Neural progenitor cell (in vitro differentiated cells): Measurements from ENCODE around the gene AUTS2. TPM values are rescaled to one million over a fixed set of nuclear protein-coding genes. Genes with fewer than 3 reads are reported as not detected.

ENCODE experiments used
- DNase-seq: peaks from one replicate; pipeline ENCODE4 v3.0.0-alpha.2; 2016; ENCODE audit warnings: low spot score
- H2AFZ ChIP-seq: fragments of 200-600 bp; sonication (generic); replicated peaks from 2 replicates; pipeline ENCODE4 v1.6.1; 2016; ENCODE audit warnings: antibody characterized with exemption
- H3F3A ChIP-seq: fragments of 200-600 bp; sonication (generic); 2 replicates; pipeline ENCODE4 v1.6.1; 2016; ENCODE audit warnings: antibody characterized with exemption, low read depth
- H3K27ac ChIP-seq: fragments of 200-600 bp; sonication (generic); 2 replicates; pipeline ENCODE4 v1.5.1; 2016; ENCODE audit warnings: mild to moderate bottlenecking
- H3K27me3 ChIP-seq: fragments of 200-600 bp; sonication (generic); 2 replicates; pipeline ENCODE4 v1.6.1; 2016; ENCODE audit warnings: mild to moderate bottlenecking, moderate library complexity
- H3K36me3 ChIP-seq: fragments of 200-600 bp; sonication (generic); 2 replicates; pipeline ENCODE4 v1.5.1; 2016
- H3K4me1 ChIP-seq: fragments of 200-600 bp; sonication (generic); 2 replicates; pipeline ENCODE4 v1.6.1; 2016; ENCODE audit warnings: mixed run types
- H3K4me2 ChIP-seq: fragments of 200-600 bp; sonication (generic); 2 replicates; pipeline ENCODE4 v1.6.1; 2016
- H3K4me3 ChIP-seq: fragments of 200-600 bp; sonication (generic); 2 replicates; pipeline ENCODE4 v1.5.1; 2016
- H3K79me2 ChIP-seq: fragments of 200-600 bp; sonication (generic); 2 replicates; pipeline ENCODE4 v1.6.1; 2016; ENCODE audit warnings: low read depth
- H3K9ac ChIP-seq: fragments of 200-600 bp; sonication (generic); 2 replicates; pipeline ENCODE4 v1.6.1; 2016
- H3K9me3 ChIP-seq: fragments of 200-600 bp; sonication (generic); 2 replicates; pipeline ENCODE4 v1.5.1; 2016; ENCODE audit warnings: low read depth
- H4K20me1 ChIP-seq: fragments of 200-600 bp; sonication (generic); 2 replicates; pipeline ENCODE4 v1.6.1; 2016; ENCODE audit warnings: low read depth
- H3K27ac Mint-ChIP-seq: 3 replicates; pipeline ENCODE4 v1.8.0; 2021; ENCODE audit warnings: mixed read lengths
- H3K27me3 Mint-ChIP-seq: 2 replicates; pipeline ENCODE4 v1.8.0; 2022; ENCODE audit warnings: low read depth, mild to moderate bottlenecking, inconsistent platforms, moderate library complexity, mixed read lengths; ENCODE audit not compliant: insufficient read depth
- H3K36me3 Mint-ChIP-seq: 3 replicates; pipeline ENCODE4 v1.8.0; 2021; ENCODE audit warnings: mixed read lengths
- H3K4me1 Mint-ChIP-seq: 3 replicates; pipeline ENCODE4 v1.8.0; 2021; ENCODE audit warnings: mixed read lengths
- H3K4me3 Mint-ChIP-seq: 3 replicates; pipeline ENCODE4 v1.8.0; 2021; ENCODE audit warnings: mild to moderate bottlenecking, moderate library complexity, mixed read lengths
- H3K9me3 Mint-ChIP-seq: 3 replicates; pipeline ENCODE4 v1.8.0; 2020; ENCODE audit warnings: mixed read lengths
- EZH2 ChIP-seq: fragments of 200-600 bp; sonication (generic); IDR thresholded peaks from 2 replicates; pipeline ENCODE4 v1.6.1; 2017; ENCODE audit warnings: antibody characterized with exemption, mild to moderate bottlenecking, moderate library complexity
- EZH2phosphoT487 ChIP-seq: fragments of 200-600 bp; sonication (generic); IDR thresholded peaks from 2 replicates; pipeline ENCODE4 v1.6.1; 2017; ENCODE audit warnings: antibody characterized with exemption
- total RNA-seq: library from RNA; depleted of rRNA; stranded (reverse); fragments of >200 nt; gene quantifications from 2 replicates; pipeline ENCODE4 v1.2.3, GENCODE V29; 2015; ENCODE audit warnings: low replicate concordance
- TF ChIP-seq, protein P1 (sequence below): fragments of 200-600 bp; sonication (generic); IDR thresholded peaks from 2 replicates; pipeline ENCODE4 v1.5.1; 2017; ENCODE audit warnings: antibody characterized with exemption, mild to moderate bottlenecking

AUTS2 gene
- total RNA-seq, 1 donor from 2014 or later: 50.0 TPM

DNA sequence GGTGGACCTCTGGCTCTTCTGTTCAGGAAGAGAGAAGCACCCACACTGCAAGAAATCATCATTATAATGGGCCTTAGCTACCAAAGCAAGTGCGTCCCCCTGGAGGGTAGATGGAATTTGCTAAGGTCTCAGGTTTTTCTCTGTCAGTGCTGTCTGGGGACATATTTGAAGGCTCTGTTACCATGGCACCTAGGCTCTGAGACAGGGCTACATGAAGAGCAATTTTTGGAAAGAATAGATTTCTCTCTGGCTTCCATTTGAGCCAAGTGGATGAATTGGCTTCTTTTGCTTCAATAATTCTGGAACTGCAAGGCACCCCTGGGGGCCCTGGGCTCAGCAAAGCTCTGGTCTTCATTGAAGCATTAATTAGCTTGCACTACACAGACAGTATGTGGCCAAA lies 1184.5 kb downstream of the AUTS2 start:
- H2AFZ ChIP-seq: no peak overlapping the region
- Mint-ChIP-seq H3K9me3 (no peaks in the 10 kb centered on the region), H3K27ac (peak overlapping the region; percentile 95), H3K27me3 (peaks cover 5% of the 10 kb centered on the region), H3K4me3 (no peak overlapping the region), H3K36me3 (peaks cover 64% of the 10 kb centered on the region), H3K4me1 (peaks cover 28% of the 10 kb centered on the region)
- peaks cover 58% of the 10 kb centered on the region for H4K20me1 ChIP-seq
- peak overlapping the region; percentile 54 for H3K27ac ChIP-seq
- no peaks in the 10 kb centered on the region for H3K4me1 ChIP-seq
- no peak overlapping the region for H3K4me2 ChIP-seq
- H3K4me3 ChIP-seq: no peak overlapping the region
- DNase-seq: no peak
- peaks cover 42% of the 10 kb centered on the region for H3K36me3 ChIP-seq
- H3K9me3 ChIP-seq: no peaks in the 10 kb centered on the region
- H3K27me3 ChIP-seq: no peaks in the 10 kb centered on the region
- H3K9ac ChIP-seq: no peak overlapping the region
- H3F3A ChIP-seq: peaks cover 45% of the 10 kb centered on the region
- TF ChIP-seq, protein P1, sequence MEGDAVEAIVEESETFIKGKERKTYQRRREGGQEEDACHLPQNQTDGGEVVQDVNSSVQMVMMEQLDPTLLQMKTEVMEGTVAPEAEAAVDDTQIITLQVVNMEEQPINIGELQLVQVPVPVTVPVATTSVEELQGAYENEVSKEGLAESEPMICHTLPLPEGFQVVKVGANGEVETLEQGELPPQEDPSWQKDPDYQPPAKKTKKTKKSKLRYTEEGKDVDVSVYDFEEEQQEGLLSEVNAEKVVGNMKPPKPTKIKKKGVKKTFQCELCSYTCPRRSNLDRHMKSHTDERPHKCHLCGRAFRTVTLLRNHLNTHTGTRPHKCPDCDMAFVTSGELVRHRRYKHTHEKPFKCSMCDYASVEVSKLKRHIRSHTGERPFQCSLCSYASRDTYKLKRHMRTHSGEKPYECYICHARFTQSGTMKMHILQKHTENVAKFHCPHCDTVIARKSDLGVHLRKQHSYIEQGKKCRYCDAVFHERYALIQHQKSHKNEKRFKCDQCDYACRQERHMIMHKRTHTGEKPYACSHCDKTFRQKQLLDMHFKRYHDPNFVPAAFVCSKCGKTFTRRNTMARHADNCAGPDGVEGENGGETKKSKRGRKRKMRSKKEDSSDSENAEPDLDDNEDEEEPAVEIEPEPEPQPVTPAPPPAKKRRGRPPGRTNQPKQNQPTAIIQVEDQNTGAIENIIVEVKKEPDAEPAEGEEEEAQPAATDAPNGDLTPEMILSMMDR: no peak
- no peak for TF ChIP-seq EZH2
- no peak for TF ChIP-seq EZH2phosphoT487
- peaks cover 60% of the 10 kb centered on the region for H3K79me2 ChIP-seq

DNA sequence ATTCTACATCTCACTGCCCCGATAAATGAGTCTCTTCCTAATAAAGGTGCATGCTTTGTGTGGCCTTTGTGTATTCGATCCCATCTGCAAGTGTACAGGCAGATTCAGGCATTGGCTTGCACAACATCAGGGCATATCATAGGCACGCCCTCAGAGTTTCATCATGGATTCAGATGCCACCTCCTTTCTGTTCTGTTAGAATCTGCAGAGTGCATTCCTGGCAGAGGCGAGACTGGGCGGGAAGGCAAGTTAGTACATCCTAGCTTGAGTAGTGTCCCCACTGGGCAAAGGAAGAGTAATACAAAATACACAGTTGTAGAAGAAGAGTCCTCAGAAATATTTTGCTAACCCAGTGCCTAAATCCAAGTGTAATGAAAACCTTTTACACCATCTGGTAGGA lies 1187.2 kb downstream of the AUTS2 start:
- Mint-ChIP-seq H3K27ac (peak overlapping the region; percentile 48), H3K9me3 (no peaks in the 10 kb centered on the region), H3K27me3 (peaks cover 5% of the 10 kb centered on the region), H3K36me3 (peaks cover 62% of the 10 kb centered on the region), H3K4me1 (peaks cover 24% of the 10 kb centered on the region), H3K4me3 (no peak overlapping the region)
- H3K4me1 ChIP-seq: no peaks in the 10 kb centered on the region
- no peak overlapping the region for H2AFZ ChIP-seq
- no peak overlapping the region for H3K4me3 ChIP-seq
- H3K9ac ChIP-seq: no peak overlapping the region
- H3F3A ChIP-seq: peaks cover 47% of the 10 kb centered on the region
- H3K79me2 ChIP-seq: peaks cover 50% of the 10 kb centered on the region
- H3K27ac ChIP-seq: no peak overlapping the region
- TF ChIP-seq EZH2: no peak
- H3K36me3 ChIP-seq: peaks cover 33% of the 10 kb centered on the region
- no peaks in the 10 kb centered on the region for H3K9me3 ChIP-seq
- no peak for DNase-seq
- H3K27me3 ChIP-seq: no peaks in the 10 kb centered on the region
- no peak overlapping the region for H3K4me2 ChIP-seq
- H4K20me1 ChIP-seq: peaks cover 55% of the 10 kb centered on the region

DNA sequence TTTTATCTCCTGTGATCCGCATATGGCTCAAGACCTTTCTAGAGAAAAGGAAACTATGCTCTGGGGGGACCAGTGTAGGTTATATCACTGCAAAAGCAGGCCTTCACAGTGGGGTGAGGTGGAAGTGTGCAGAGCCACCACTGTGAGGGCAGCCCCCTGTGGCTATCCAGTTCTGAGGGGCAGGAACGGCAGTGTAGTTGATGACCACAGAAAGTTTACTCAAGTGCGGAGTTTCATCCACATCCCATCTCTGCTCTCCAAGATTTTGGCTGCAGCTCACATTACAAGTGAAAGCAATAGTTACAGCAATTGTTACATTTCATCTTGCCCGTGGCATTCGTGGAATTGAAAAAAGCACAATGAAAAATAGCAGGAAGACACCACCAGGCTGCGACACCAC lies 1187.8 kb downstream of the AUTS2 start:
- Histone ChIP-seq H4K20me1 (peaks cover 49% of the 10 kb centered on the region), H3K4me1 (no peaks in the 10 kb centered on the region), H3K9ac (no peak overlapping the region), H3K79me2 (peaks cover 44% of the 10 kb centered on the region), H3K27me3 (no peaks in the 10 kb centered on the region), H3K4me3 (no peak overlapping the region), H3K27ac (no peak overlapping the region), H2AFZ (no peak overlapping the region), H3F3A (peaks cover 48% of the 10 kb centered on the region), H3K4me2 (no peak overlapping the region), H3K9me3 (no peaks in the 10 kb centered on the region), H3K36me3 (peaks cover 34% of the 10 kb centered on the region)
- Mint-ChIP-seq H3K4me1 (peaks cover 26% of the 10 kb centered on the region), H3K9me3 (no peaks in the 10 kb centered on the region), H3K4me3 (no peak overlapping the region), H3K36me3 (peaks cover 67% of the 10 kb centered on the region), H3K27me3 (peaks cover 5% of the 10 kb centered on the region), H3K27ac (no peak overlapping the region)
- no peak for TF ChIP-seq EZH2
- DNase-seq: no peak

DNA sequence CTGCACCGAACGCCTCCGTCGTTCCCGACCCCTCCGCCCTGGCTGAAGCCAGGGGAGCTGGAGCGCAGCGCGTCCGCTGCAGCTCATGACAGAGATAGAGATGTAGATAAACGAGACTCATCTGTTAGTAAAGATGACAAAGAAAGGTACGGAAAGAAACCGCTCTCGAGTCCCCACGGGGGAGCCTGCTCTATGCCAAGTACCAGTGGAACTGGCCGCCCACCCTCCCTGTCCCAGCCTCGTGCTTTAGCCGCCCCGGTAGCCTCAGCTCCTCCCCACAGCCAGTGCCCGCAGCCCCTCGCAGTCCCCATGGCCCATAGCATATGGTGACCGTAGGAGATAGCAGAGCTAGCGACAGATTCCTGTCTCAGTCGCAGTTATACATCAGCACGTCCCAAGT lies 1189.0 kb downstream of the AUTS2 start:
- TF ChIP-seq, protein P1: no peak
- H3K36me3 Mint-ChIP-seq: peaks cover 62% of the 10 kb centered on the region
- peaks cover 46% of the 10 kb centered on the region for H3K36me3 ChIP-seq
- no peak overlapping the region for H3K4me3 Mint-ChIP-seq
- no peak for DNase-seq
- H3F3A ChIP-seq: peaks cover 60% of the 10 kb centered on the region
- H4K20me1 ChIP-seq: peaks cover 42% of the 10 kb centered on the region
- no peak overlapping the region for H3K9ac ChIP-seq
- no peaks in the 10 kb centered on the region for H3K9me3 Mint-ChIP-seq
- peaks cover 17% of the 10 kb centered on the region for H3K4me1 Mint-ChIP-seq
- peaks cover 39% of the 10 kb centered on the region for H3K79me2 ChIP-seq
- no peaks in the 10 kb centered on the region for H3K4me1 ChIP-seq
- H3K9me3 ChIP-seq: no peaks in the 10 kb centered on the region
- H3K27ac Mint-ChIP-seq: no peak overlapping the region
- no peaks in the 10 kb centered on the region for H3K27me3 ChIP-seq
- H3K27me3 Mint-ChIP-seq: peaks cover 5% of the 10 kb centered on the region
- H3K4me3 ChIP-seq: no peak overlapping the region
- no peak overlapping the region for H3K4me2 ChIP-seq
- H2AFZ ChIP-seq: no peak overlapping the region
- H3K27ac ChIP-seq: no peak overlapping the region
